Right ventricle myocardium superior (tissue), 1 donor: ENCODE measurements around the gene RPL27. TPM values are rescaled to one million over a fixed set of nuclear protein-coding genes. Genes with fewer than 3 reads are reported as not detected.

Experiments used
- ATAC-seq: fragments of 200-7000 bp; cut with Tn5 transposase; one replicate; pipeline ENCODE4 v1.9.1; 2020; ENCODE audit warnings: mild to moderate bottlenecking; ENCODE audit not compliant: poor library complexity
- DNase-seq: peaks from one replicate; pipeline ENCODE4 v3.0.0-alpha.2; 2020
- intact Hi-C: fragments of 100-400 bp; cut with DNase I; formaldehyde crosslinking; loops from one replicate; pipeline ENCODE4 v1.11.2; 2022
- total RNA-seq: library from RNA; stranded (reverse); fragmentation: NEBNext Ultra II Directional; extraction: Animal tissue kit (Norgen Biotek cat#: 25700); gene quantifications from one replicate; pipeline ENCODE4 v1.2.1, GENCODE V29; 2021
- donor health status: DM: no; HTN: yes; CAD: no; lungs with severe emphysema.

Gene RPL27
- total RNA-seq, 1 donor from 2014 or later, result 675 TPM

DNA sequence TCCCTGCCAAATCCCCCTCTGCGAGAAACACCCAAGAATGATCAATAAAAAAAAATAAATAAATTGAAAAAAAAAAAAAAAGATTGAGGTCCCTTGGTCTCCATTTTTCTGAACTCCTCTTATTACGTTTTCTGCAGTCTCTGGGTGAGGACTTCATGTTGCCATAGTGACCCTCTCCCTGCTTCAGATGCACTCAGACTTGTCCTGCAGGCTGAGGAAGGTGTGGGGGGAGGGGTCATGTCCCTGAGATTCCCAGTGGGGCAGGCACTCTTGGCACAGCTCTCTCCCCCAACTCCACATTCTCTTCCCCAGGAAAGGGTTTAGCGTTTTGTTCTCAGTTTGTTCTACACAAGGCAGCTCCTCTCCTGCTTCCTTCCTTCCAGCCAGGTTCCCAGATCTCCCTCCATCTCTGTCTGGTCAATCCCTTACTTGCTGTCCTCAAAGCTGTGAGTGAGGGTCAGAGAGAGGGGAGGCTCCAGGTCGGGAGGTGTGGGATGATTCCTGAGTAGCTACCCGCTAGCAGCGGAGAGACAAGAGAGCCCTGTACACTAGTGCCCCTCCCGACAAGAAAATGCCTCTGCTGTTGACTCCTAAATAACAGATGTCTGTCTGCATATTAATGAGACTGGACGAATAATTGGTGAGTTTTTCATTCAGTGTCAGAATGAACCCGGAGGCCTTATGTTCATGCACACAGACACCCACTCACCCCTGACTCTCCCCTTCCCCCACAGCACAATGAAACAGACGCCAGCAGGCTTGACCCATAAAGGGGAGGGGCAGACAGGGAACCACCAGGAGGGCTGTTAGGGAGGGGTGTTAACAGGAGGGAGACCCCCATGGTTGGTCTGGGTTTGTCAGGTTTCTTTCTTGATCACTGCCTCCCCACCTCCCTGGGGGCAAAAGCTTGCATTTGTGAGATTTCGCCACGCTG lies 36.0 kb downstream of the RPL27 start:
- ATAC-seq (no peak), DNase-seq (no peak)
- intact Hi-C loops, result no loop called here

DNA sequence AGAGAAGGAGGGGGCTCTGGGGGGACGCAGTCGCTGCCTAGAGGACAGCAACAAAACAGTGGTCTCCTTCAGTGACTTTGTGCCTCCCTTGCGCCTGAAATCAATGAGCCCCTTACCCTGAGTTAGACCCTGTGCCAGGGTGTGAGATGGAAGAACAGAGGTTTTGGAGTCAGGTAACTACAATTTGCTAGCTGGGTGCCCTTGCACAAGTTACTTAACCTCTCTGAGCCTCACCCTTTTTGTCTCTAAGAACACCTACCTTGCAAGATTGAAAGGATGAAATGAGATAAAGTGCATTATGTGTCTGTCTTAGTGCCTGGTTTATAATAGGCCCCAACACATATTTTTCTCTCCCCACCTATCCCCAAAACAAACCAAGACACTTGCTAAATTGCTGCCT lies 36.7 kb downstream of the RPL27 start:
- no peak for DNase-seq
- no peak for ATAC-seq
- intact Hi-C loops, result no loop called here

DNA sequence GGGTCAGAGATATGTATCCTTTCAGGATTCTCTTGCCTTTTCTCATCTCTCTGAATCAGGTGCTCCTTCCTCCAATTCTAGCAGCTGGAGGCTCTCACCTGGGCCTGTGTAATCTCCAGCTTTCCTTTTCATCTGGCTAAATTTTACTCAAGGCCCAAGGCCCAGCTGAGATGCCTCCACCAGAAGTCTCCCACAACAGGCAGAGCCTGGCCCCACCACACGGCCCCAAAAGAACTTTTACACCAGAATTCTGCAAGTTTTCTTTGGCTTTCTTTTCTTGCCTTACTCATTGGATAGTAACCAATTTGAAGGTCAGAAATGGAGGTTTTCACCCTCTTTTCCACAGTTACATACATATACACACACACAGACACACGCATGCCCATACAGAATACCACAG lies 41.4 kb downstream of the RPL27 start:
- ATAC-seq (no peak), DNase-seq (no peak)
- intact Hi-C loops, result no loop called here

- no peak for DNase-seq
- ATAC-seq, result no peak
- intact Hi-C loops, result no loop called here
Measured at GRCh38 chr17:43040655-43041054, 42.4 kb downstream of the RPL27 start.

DNA sequence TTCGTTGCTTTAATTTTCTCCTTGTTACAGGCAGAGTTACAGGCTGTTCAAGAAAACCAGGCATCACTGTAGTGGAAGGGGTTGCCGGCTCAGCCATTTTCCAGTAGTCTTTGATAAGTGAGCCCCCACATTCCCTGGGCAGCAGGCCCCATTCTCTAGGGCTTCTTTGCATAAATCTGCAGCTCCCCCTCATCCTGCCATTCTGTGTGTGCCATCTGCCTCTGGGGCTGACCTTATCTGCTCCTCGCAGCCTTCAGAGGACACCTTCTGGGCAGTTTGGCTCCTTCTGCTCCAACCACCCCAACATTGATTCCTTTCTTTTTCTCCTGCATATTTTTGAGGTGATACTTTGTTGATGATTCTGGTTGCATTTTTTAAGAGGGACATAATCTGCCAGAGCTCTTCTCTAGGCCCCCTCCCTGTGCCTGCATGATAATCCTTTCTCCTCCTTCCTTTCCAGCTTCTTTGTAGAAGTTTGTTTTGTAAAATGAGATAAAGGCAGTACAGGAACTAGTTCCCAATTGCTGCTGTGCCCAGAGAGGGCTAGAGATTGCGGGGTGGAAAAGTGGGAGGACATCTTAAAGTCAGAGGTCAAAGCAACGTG lies 43.9 kb downstream of the RPL27 start:
- intact Hi-C loops, result no loop called here
- DNase-seq (no peak), ATAC-seq (no peak)

DNA sequence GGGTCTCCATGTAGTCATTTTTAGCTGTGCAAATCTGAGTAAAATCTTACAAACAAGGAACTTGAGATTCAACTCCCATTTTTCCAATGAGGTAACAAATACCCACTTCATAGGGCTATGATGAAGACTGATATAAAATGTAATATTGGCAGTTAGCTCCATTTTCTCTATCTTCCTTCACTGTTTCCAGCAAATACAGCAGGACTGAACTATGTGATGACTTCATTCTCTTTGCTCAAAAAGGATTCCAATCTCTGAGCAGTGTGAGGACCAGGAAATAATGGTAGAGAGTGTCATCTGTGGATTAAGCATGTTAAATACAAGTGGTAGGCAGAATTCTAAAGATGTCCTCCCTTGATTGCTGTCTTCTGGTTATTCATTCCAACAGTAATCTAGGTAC lies 45.1 kb downstream of the RPL27 start:
- intact Hi-C loops, result no loop called here
- DNase-seq (no peak), ATAC-seq (no peak)

DNA sequence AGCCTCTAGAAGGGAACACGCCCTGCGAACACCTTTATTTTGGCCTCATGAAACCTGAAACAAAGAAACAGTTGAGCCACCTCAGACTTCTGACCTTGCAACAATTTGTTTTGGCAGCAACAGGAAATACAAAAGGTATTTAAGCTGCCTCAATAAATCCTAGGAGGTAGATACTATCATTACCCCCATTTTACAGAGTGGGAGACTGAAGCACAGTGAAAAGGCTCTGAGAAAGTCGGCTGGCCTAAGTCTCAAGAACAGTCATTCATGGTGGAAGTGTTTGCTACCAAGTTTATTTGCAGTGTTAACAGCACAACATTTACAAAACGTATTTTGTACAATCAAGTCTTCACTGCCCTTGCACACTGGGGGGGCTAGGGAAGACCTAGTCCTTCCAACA lies 45.8 kb downstream of the RPL27 start:
- ATAC-seq (no peak), DNase-seq (no peak)
- intact Hi-C loops, result no loop called here

DNA sequence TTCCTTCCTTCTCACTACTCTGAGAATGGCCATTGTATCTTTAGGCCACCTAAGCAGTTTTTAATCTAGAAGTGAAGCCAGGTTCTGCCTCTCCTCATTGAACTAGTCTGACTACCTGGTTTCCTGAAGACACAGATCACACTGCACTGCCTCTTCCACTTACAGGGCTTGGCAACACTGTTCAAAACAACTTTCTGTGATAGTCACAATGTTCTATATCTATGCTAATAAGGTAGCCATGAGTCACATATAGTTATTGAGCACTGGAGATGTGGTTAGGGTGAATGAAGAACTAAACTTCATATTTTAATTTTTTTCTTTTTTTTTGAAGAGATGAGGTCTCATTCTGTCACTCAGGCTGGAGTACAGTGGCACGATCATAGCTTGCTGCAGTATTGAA lies 53.8 kb downstream of the RPL27 start:
- no peak for ATAC-seq
- DNase-seq, result no peak
- intact Hi-C loops, result no loop called here

Other genes starting within 250 kb of the RPL27 start
- 38.2 TPM for gene RAMP2, start 237.2 kb upstream of the RPL27 start, total RNA-seq
- 30.3 TPM for gene VPS25, start 225.0 kb upstream of the RPL27 start, total RNA-seq
- not detected for gene WNK4, start 217.8 kb upstream of the RPL27 start, total RNA-seq
- 67.2 TPM for gene COA3, start 199.7 kb upstream of the RPL27 start, total RNA-seq
- not detected for gene CNTD1, start 199.6 kb upstream of the RPL27 start, total RNA-seq
- 78.0 TPM for gene BECN1, start 174.1 kb upstream of the RPL27 start, total RNA-seq
- 74.7 TPM for gene PSME3, start 165.0 kb upstream of the RPL27 start, total RNA-seq
- 0.32 TPM for gene AOC2, start 153.8 kb upstream of the RPL27 start, total RNA-seq
- gene AOC3, start 147.2 kb upstream of the RPL27 start, total RNA-seq, result 8.3 TPM
- not detected for gene G6PC1, start 97.6 kb upstream of the RPL27 start, total RNA-seq
- gene AARSD1, start 34.0 kb upstream of the RPL27 start, total RNA-seq, result 30.6 TPM
- gene PTGES3L, start 18.3 kb upstream of the RPL27 start, total RNA-seq, result 50.6 TPM
- gene RUNDC1, start 17.9 kb upstream of the RPL27 start, total RNA-seq, result 10.0 TPM
- gene IFI35, start 8.4 kb downstream of the RPL27 start, total RNA-seq, result 14.4 TPM
- 89.7 TPM for gene VAT1, start 24.0 kb downstream of the RPL27 start, total RNA-seq
- 0.65 TPM for gene RND2, start 26.8 kb downstream of the RPL27 start, total RNA-seq
- gene BRCA1, start 126.9 kb downstream of the RPL27 start, total RNA-seq, result 7.3 TPM
- gene NBR1, start 172.8 kb downstream of the RPL27 start, total RNA-seq, result 91.1 TPM
- gene TMEM106A, start 213.5 kb downstream of the RPL27 start, total RNA-seq, result 3.6 TPM
- gene CCDC200, start 230.2 kb downstream of the RPL27 start, total RNA-seq, result not detected
- gene RNU2-1, start 235.6 kb downstream of the RPL27 start, total RNA-seq, result 9,490 TPM